ENCODE data around the gene CROCC. TPM values are rescaled to one million over a fixed set of nuclear protein-coding genes. Genes with fewer than 3 reads are reported as not detected.

Gene CROCC
- total RNA-seq, 1 experiment from 2014 or later = 30.2 TPM

DNA sequence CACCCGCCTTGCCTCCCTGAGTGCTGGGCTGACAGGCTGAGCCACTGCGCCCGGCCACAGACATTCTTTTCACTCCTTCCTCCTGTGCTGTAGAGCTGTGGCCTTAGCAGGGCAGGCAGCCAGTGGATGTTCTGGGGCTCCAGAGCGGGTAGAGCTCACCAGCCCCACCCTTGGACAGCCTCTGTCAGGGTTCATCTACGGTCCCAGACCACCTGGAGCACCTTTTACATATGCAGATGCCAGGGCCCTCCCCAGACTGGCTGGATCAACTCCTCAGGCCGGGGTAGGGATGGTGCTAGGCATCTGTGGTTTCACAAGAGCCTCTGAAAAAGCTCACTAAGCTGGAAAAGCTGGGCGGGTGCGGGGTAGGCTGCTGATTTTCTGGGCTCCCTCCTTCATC is 85.4 kb downstream of the CROCC start:
- CTCF ChIA-PET = no interaction called here
- no peak for TF ChIP-seq EZH2 (IDR thresholded peaks at IDR 0.05; ENCODE audit: borderline replicate concordance, low read depth, low read length, poor library complexity, severe bottlenecking)
- TF ChIP-seq, protein P1, sequence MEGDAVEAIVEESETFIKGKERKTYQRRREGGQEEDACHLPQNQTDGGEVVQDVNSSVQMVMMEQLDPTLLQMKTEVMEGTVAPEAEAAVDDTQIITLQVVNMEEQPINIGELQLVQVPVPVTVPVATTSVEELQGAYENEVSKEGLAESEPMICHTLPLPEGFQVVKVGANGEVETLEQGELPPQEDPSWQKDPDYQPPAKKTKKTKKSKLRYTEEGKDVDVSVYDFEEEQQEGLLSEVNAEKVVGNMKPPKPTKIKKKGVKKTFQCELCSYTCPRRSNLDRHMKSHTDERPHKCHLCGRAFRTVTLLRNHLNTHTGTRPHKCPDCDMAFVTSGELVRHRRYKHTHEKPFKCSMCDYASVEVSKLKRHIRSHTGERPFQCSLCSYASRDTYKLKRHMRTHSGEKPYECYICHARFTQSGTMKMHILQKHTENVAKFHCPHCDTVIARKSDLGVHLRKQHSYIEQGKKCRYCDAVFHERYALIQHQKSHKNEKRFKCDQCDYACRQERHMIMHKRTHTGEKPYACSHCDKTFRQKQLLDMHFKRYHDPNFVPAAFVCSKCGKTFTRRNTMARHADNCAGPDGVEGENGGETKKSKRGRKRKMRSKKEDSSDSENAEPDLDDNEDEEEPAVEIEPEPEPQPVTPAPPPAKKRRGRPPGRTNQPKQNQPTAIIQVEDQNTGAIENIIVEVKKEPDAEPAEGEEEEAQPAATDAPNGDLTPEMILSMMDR (conservative IDR thresholded peaks at IDR 0.05; ENCODE audit: low read depth, low read length) = no peak

GRCh38 chr1:17008208-17008855 is 86.6 kb downstream of the CROCC start:
- Histone ChIP-seq H3K4me1 (ENCODE audit: insufficient read depth, low read length, poor library complexity, severe bottlenecking) (peaks cover 18% of the 10 kb centered on the region), H3K36me3 (ENCODE audit: insufficient read depth, low read length, poor library complexity, severe bottlenecking) (peaks cover 7% of the 10 kb centered on the region), H3K27ac (ENCODE audit: low read depth, low read length, poor library complexity, severe bottlenecking) (no peak overlapping the region), H3K27me3 (replicated peaks; ENCODE audit: insufficient read depth, low read depth, low read length, poor library complexity) (no peaks in the 10 kb centered on the region), H3K9me3 (ENCODE audit: low read depth, low read length, poor library complexity, severe bottlenecking) (no peaks in the 10 kb centered on the region), H3K4me3 (ENCODE audit: low read depth, low read length, poor library complexity, severe bottlenecking) (no peak overlapping the region)
- BruUV-seq (replicated peaks) = no TSS peak
- no peak for DNase-seq (ENCODE audit: low spot score)
- no peak for TF ChIP-seq EZH2 (IDR thresholded peaks at IDR 0.05; ENCODE audit: borderline replicate concordance, low read depth, low read length, poor library complexity, severe bottlenecking)
- TF ChIP-seq, protein P1 (conservative IDR thresholded peaks at IDR 0.05; ENCODE audit: low read depth, low read length) = no peak
- ChIA-PET CTCF (no interaction called here), POLR2A (ENCODE audit: low non-redundant PET) (no interaction called here)
- intact Hi-C loops (cut with micrococcal nuclease; ENCODE audit: unreplicated experiment) = loop anchor here (2.0 kb wide), 1 partner anchor 28 kb away; the partner anchor contains the start of gene MFAP2

More for the DNA sequence above, 85.4 kb downstream of the CROCC start:
- H3K27me3 ChIP-seq (replicated peaks; ENCODE audit: insufficient read depth, low read depth, low read length, poor library complexity) = no peaks in the 10 kb centered on the region
- peaks cover 15% of the 10 kb centered on the region for H3K4me1 ChIP-seq (ENCODE audit: insufficient read depth, low read length, poor library complexity, severe bottlenecking)
- peaks cover 7% of the 10 kb centered on the region for H3K36me3 ChIP-seq (ENCODE audit: insufficient read depth, low read length, poor library complexity, severe bottlenecking)
- no TSS peak for BruUV-seq (replicated peaks)
- no peak overlapping the region for H3K4me3 ChIP-seq (ENCODE audit: low read depth, low read length, poor library complexity, severe bottlenecking)
- H3K27ac ChIP-seq (ENCODE audit: low read depth, low read length, poor library complexity, severe bottlenecking) = no peak overlapping the region
- POLR2A ChIA-PET (ENCODE audit: low non-redundant PET) = no interaction called here
- intact Hi-C loops (cut with micrococcal nuclease; ENCODE audit: unreplicated experiment) = no loop called here
- no peaks in the 10 kb centered on the region for H3K9me3 ChIP-seq (ENCODE audit: low read depth, low read length, poor library complexity, severe bottlenecking)
- DNase-seq (ENCODE audit: low spot score) = no peak

- intact Hi-C loops (cut with micrococcal nuclease; ENCODE audit: unreplicated experiment) = loop anchor here (2.0 kb wide), 1 partner anchor 29 kb away; the partner anchor contains the start of gene MFAP2
- BruUV-seq (replicated peaks) = no TSS peak
- CTCF ChIA-PET = no interaction called here
Measured at GRCh38 chr1:17009706-17010105, 88.0 kb downstream of the CROCC start.

More at GRCh38 chr1:17009706-17010105, 88.0 kb downstream of the CROCC start:
- no peak overlapping the region for H3K27ac ChIP-seq (ENCODE audit: low read depth, low read length, poor library complexity, severe bottlenecking)
- peaks cover 3% of the 10 kb centered on the region for H3K36me3 ChIP-seq (ENCODE audit: insufficient read depth, low read length, poor library complexity, severe bottlenecking)
- TF ChIP-seq EZH2 (IDR thresholded peaks at IDR 0.05; ENCODE audit: borderline replicate concordance, low read depth, low read length, poor library complexity, severe bottlenecking) = no peak
- TF ChIP-seq, protein P1 (conservative IDR thresholded peaks at IDR 0.05; ENCODE audit: low read depth, low read length) = no peak
- peak; percentile 40 for DNase-seq (ENCODE audit: low spot score)
- no peaks in the 10 kb centered on the region for H3K27me3 ChIP-seq (replicated peaks; ENCODE audit: insufficient read depth, low read depth, low read length, poor library complexity)
- POLR2A ChIA-PET (ENCODE audit: low non-redundant PET) = no interaction called here
- no peaks in the 10 kb centered on the region for H3K9me3 ChIP-seq (ENCODE audit: low read depth, low read length, poor library complexity, severe bottlenecking)
- peaks cover 18% of the 10 kb centered on the region for H3K4me1 ChIP-seq (ENCODE audit: insufficient read depth, low read length, poor library complexity, severe bottlenecking)
- no peak overlapping the region for H3K4me3 ChIP-seq (ENCODE audit: low read depth, low read length, poor library complexity, severe bottlenecking)
